ENCODE measurements around the gene DET1.

- TF ChIP-seq CTCF (IDR thresholded peaks at IDR 0.05) (no peak), POLR2AphosphoS5 (IDR thresholded peaks at IDR 0.05) (no peak)
These were observed 44.9 kb upstream of the DET1 start for GRCh38 chr15:88591384-88591783.

Data from suprapubic skin (tissue), 3 donors.